Gastroesophageal sphincter (tissue), 4 donors: ENCODE results near the gene CUX1. TPM values are rescaled to one million over a fixed set of nuclear protein-coding genes. Genes with fewer than 3 reads are reported as not detected.

Experiments used
- ATAC-seq: fragments of 150-250 bp; one replicate; pipeline ENCODE4 v1.9.1; 2016; ENCODE audit warnings: mild to moderate bottlenecking, moderate library complexity
- H3K27ac ChIP-seq, 4 donors: fragments of 200-600 bp; sonication (generic) in 3 of 4; 1 replicate in 3 of 4; 2 replicates in 1 of 4; pipeline ENCODE4 v1.5.1; 2016 to 2019
- H3K27me3 ChIP-seq: fragments of 200-600 bp; sonication (generic); one replicate; pipeline ENCODE4 v1.5.1; 2019
- H3K36me3 ChIP-seq, 2 donors: fragments of 200-600 bp; sonication (generic); one replicate each; pipeline ENCODE4 v1.5.1; 2019; ENCODE audit warnings: control low read depth in 1 of 2
- H3K4me1 ChIP-seq, 3 donors: fragments of 200-600 bp; sonication (generic); 1 replicate in 2 of 3; 2 replicates in 1 of 3; pipeline ENCODE4 v1.5.1; 2016 to 2019; ENCODE audit warnings: control low read depth in 2 of 3
- H3K4me3 ChIP-seq, 2 donors: fragments of 200-600 bp; sonication (generic); one replicate each; pipeline ENCODE4 v1.5.1; 2019; ENCODE audit warnings: mild to moderate bottlenecking in 1 of 2, moderate library complexity in 1 of 2
- H3K9me3 ChIP-seq, 3 donors: fragments of 200-600 bp; sonication (generic); one replicate each; pipeline ENCODE4 v1.5.1; 2017 to 2019; ENCODE audit warnings: control low read depth in 2 of 3
- EP300 ChIP-seq: sonication (generic); formaldehyde crosslinking; IDR thresholded peaks from one replicate; pipeline ENCODE4 v1.6.1; 2017; ENCODE audit warnings: antibody characterized with exemption, mild to moderate bottlenecking
- POLR2A ChIP-seq, 2 donors: fragments of 450-650 bp; IDR thresholded peaks; one replicate each; pipeline ENCODE4 v1.6.1; 2017; ENCODE audit warnings: antibody characterized with exemption in 2 of 2, mild to moderate bottlenecking in 2 of 2, moderate library complexity in 1 of 2
- POLR2AphosphoS5 ChIP-seq: sonication (generic); formaldehyde crosslinking; IDR thresholded peaks from one replicate; pipeline ENCODE4 v1.6.1; 2017; ENCODE audit warnings: antibody characterized with exemption
- WGBS, 2 donors: methylation state at CpG; one replicate each; pipeline ENCODE4 v1.1.5; 2018; ENCODE audit warnings: low coverage in 1 of 2; 5-methylcytosine and 5-hydroxymethylcytosine counted together
- total RNA-seq, 4 donors: library from RNA; depleted of rRNA; stranded (reverse); fragments of >200 nt; gene quantifications; one replicate each; pipeline ENCODE4 v1.1.0, GENCODE V29; 2016
- TF ChIP-seq, protein P1 (sequence below), 4 experiments: fragments of 200-600 bp in 2 of 4; fragments of 450-650 bp in 2 of 4; sonication (generic) in 1 of 4; IDR thresholded peaks; one replicate each; pipeline ENCODE4 v1.5.1; 2017 to 2019; ENCODE audit warnings: antibody characterized with exemption in 4 of 4, mild to moderate bottlenecking in 2 of 4, moderate library complexity in 2 of 4

CUX1 gene
- total RNA-seq, 4 donors from 2014 or later: 84.4 to 134 (median 110) TPM

DNA sequence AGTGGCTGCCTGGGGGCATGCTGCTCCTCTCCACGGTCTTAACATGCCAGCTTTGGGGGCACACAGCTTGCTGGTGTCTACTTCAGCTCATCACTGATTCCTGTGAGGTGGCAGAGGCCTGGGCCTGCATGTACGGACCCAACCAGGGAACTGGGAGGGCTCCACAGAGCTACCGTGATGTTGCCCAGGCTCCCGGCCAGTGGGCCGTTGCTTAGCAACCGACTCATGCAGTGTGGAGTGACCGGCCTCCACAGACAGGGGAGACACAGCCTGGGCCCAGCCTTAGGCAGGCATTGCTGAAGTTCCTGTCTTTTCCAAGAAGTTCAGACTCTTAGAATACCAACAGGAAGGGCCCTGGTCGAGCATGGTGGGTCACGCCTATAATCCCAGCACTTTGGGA lies 443.4 kb downstream of the CUX1 start:
- Histone ChIP-seq H3K4me3 (no peak overlapping the region), H3K36me3 (no peaks in the 10 kb centered on the region), H3K27ac (no peak overlapping the region), H3K9me3 (no peaks in the 10 kb centered on the region), H3K4me1 (no peaks in the 10 kb centered on the region), H3K27me3 (no peaks in the 10 kb centered on the region)
- ATAC-seq: no peak
- WGBS, 2 donors: 33 to 40% methylated on average over 1 to 3 of the region's 9 CpGs
- no peak for TF ChIP-seq POLR2A (IDR thresholded peaks at IDR 0.05)
- no peak for TF ChIP-seq EP300
- no peak for TF ChIP-seq POLR2AphosphoS5
- TF ChIP-seq, protein P1, sequence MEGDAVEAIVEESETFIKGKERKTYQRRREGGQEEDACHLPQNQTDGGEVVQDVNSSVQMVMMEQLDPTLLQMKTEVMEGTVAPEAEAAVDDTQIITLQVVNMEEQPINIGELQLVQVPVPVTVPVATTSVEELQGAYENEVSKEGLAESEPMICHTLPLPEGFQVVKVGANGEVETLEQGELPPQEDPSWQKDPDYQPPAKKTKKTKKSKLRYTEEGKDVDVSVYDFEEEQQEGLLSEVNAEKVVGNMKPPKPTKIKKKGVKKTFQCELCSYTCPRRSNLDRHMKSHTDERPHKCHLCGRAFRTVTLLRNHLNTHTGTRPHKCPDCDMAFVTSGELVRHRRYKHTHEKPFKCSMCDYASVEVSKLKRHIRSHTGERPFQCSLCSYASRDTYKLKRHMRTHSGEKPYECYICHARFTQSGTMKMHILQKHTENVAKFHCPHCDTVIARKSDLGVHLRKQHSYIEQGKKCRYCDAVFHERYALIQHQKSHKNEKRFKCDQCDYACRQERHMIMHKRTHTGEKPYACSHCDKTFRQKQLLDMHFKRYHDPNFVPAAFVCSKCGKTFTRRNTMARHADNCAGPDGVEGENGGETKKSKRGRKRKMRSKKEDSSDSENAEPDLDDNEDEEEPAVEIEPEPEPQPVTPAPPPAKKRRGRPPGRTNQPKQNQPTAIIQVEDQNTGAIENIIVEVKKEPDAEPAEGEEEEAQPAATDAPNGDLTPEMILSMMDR (IDR thresholded peaks at IDR 0.05): no peak

DNA sequence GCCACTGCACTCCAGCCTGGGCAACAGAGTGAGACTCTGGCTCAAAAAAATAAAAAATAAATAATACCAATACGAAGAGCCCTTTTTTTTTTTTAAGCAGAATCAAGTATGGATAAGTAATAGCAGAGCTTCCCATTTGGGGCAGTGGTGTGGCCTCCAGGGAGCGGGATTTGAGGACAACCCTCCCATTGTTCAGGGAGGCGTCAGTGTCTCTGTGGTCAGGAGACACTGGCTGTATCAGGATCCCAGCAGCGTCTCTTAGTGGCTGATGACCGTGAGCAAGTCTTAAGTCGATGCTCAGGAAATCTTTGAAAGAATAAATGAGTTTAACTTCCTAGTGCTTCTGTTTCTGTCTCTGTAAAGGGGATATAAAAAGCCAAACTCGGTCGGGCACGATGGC lies 444.0 kb downstream of the CUX1 start:
- WGBS, 2 donors: 77 to 83% methylated on average over 6 to 9 of the region's 9 CpGs
- Histone ChIP-seq H3K4me3 (no peak overlapping the region), H3K36me3 (no peaks in the 10 kb centered on the region), H3K4me1 (no peaks in the 10 kb centered on the region), H3K9me3 (no peaks in the 10 kb centered on the region), H3K27me3 (no peaks in the 10 kb centered on the region), H3K27ac (no peak overlapping the region)
- ATAC-seq: no peak
- TF ChIP-seq POLR2AphosphoS5 (no peak), POLR2A (IDR thresholded peaks at IDR 0.05) (no peak), EP300 (no peak)
- TF ChIP-seq, protein P1 (IDR thresholded peaks at IDR 0.05): no peak

DNA sequence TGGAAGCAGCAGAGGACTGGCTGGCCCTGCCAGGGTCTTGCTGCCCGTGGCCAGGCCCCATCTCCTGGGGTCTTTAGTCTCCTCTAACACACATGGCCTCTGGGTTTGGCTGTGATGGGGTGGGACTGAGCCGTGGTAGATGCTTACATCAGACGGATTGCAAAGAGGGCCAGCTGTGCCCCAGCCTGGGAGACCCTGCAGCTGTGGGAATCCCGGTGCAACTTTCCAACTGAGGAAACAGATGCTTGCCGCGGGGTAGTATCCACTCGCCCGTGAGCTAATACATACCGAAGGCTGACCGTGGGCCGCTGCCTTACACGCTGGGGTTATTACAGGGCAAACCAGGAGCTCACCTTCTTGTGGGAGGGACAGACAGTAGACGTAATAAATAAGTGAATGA lies 445.1 kb downstream of the CUX1 start:
- no peaks in the 10 kb centered on the region for H3K27me3 ChIP-seq
- no peak overlapping the region for H3K4me3 ChIP-seq
- no peaks in the 10 kb centered on the region for H3K4me1 ChIP-seq
- H3K9me3 ChIP-seq: no peaks in the 10 kb centered on the region
- TF ChIP-seq EP300: no peak
- TF ChIP-seq, protein P1 (IDR thresholded peaks at IDR 0.05): no peak
- no peak for TF ChIP-seq POLR2A (IDR thresholded peaks at IDR 0.05)
- no peak for TF ChIP-seq POLR2AphosphoS5
- H3K27ac ChIP-seq: no peak overlapping the region
- no peak for ATAC-seq
- no peaks in the 10 kb centered on the region for H3K36me3 ChIP-seq
- WGBS, 2 donors: 86 to 98% methylated on average over 5 to 7 of the region's 13 CpGs

DNA sequence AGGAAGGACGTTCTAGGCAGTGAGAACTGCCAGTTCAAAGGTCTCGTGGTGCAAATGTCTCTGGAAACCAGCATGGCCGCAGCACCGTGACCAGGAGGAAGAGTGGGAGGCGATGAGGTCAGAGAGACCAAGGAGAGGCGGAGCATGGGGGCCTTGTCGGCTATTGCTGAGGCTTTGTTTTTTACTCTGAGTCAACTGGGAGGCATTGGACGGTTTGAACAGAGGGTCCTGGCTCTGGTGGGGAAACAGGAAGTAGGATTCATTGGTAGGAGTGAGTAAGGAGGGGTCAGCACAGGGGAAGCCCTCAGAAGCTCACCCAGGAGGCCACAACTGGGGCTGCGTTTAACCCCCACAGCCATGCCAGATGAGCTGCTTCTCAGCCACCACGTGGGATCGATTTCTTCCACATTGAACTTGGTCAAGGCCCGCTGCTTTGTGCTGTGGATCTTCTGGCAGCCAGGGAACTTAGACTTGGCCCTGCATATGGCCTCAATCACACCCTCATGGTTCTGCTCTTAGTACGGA lies 447.0 kb downstream of the CUX1 start:
- Histone ChIP-seq H3K27me3 (no peaks in the 10 kb centered on the region), H3K36me3 (no peaks in the 10 kb centered on the region), H3K4me3 (no peak overlapping the region), H3K27ac (no peak overlapping the region), H3K9me3 (no peaks in the 10 kb centered on the region), H3K4me1 (no peaks in the 10 kb centered on the region)
- no peak for ATAC-seq
- 70 to 86% methylated on average over 4 to 8 of the region's 13 CpGs for WGBS, 2 donors
- TF ChIP-seq EP300: no peak
- no peak for TF ChIP-seq POLR2A (IDR thresholded peaks at IDR 0.05)
- TF ChIP-seq, protein P1 (IDR thresholded peaks at IDR 0.05): no peak
- TF ChIP-seq POLR2AphosphoS5: no peak

DNA sequence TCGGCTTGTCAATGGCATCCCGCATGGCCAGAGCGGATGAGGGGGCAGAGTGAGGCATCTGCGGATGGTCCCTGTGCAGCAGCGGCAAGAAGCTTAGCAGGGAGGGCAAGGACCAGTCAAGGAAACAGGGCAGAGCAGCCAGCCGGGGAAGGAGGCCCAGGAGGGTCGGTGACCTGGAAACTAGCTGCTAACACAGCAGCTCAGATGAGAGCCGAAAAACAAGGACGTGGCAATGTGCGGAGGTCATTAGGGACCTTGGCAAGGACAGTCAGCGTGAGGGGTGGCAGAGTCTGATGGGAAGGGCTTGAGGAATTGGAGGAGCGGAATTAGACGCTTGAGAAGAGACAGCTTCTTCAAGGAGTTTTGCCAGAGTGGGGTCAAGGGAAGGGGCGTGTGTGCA lies 449.1 kb downstream of the CUX1 start:
- Histone ChIP-seq H3K36me3 (no peaks in the 10 kb centered on the region), H3K4me3 (no peak overlapping the region), H3K4me1 (no peaks in the 10 kb centered on the region), H3K27ac (no peak overlapping the region), H3K27me3 (no peaks in the 10 kb centered on the region), H3K9me3 (no peaks in the 10 kb centered on the region)
- no peak for TF ChIP-seq POLR2A (IDR thresholded peaks at IDR 0.05)
- TF ChIP-seq, protein P1 (IDR thresholded peaks at IDR 0.05): no peak
- TF ChIP-seq EP300: no peak
- TF ChIP-seq POLR2AphosphoS5: no peak
- ATAC-seq: no peak
- WGBS, 2 donors: 73 to 77% methylated on average over 13 to 14 of the region's 14 CpGs
